GM18508 (cell line): ENCODE data around the gene PRKCB.

Experiments used
- ATAC-seq: cut with Tn5 transposase; IDR thresholded peaks from one replicate; pipeline ENCODE4 v1.9.1; 2021; ENCODE audit warnings: moderate number of reproducible peaks; ENCODE audit not compliant: insufficient read depth, unreplicated experiment

PRKCB gene

GRCh38 chr16:24116046-24116776 lies 280.4 kb downstream of the PRKCB start:
- no peak for ATAC-seq

DNA sequence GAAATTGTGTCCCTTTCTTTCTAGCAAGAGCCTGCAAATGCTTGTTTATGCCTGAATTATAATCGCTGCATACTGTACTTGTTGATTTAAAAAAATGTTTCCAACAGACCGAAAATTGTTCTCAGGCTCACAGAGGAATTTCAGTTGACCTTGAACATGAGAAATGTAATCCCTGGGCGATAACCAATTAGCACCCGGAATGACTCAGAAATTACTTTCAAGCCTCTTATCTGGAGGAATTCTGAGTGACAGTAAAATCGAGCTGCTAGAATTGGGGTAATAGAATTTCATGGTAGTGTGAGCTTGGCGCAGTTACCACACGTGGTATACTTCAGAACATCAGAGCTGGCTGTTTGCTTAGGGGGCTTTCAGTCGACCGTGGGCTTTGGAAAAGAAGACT lies 281.2 kb downstream of the PRKCB start:
- no peak for ATAC-seq

DNA sequence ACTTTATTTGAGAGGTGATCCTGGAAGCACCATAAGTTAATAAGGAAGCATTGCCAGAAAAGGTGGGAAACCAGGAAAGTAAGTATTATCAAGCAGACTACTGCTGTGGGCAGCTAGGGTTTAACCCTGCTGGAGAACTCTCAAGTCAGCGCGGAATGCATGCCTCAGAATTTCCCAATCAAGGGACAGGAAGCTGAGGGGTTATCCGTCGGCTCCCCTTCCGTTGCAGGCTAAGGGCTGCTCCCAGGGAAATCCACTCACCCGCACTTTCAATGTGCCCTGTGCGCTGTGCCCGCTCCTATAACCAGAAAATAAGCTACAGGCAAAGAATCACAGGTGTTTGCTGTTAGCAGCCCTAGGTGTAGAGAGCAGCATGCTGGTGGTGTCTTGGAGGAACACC lies 281.9 kb downstream of the PRKCB start:
- no peak for ATAC-seq

DNA sequence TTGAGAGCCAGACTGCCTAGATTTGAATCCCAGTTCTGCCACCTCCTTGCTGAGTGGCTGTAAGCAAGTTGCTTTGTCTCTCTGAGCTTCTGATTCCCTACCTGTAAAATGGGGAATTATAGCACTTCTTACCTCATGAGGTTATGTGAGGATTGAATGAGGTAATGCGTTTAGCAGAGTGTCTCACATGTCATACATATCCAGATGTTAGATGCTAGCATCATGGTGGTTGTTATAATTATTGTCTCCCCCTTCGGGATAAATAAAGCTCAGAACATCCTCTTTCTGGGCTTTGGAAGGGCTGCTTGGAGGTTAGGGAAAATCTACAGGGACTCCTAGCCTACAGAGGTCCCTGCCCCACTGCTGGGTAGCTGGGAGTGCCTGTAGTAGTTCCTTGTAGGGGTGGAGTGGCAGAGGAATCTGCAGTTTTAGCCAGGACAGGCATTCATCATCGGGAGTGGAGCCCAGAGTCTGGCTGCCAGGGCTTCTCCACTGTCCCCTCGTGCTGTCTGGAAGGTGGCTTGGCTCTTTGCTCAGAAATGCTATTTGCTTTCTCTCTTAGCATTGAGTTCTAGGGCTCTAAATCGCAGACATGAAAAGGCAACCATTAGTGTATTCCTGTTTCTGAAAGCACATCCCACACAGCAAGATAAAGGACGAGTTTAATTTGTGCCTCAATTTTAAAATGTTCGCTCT lies 282.5 kb downstream of the PRKCB start:
- ATAC-seq, result no peak

DNA sequence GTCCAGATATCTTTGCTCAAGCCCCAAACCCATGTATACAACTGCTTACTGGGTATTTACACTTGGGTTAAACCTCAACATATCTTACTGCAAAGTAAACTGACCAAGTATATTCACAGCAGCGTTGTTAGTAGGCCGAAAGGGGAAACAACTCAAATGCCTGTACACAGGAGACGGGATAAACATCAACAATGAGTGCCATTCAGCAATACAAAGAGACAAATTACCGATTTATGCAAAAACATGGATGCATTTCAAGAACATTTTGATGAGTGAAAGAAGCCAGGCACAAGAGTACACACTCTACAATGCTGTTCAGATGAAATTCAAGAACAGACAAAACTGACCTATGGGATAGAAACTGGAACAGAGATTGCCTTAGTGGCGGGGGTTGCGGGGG lies 284.0 kb downstream of the PRKCB start:
- ATAC-seq, result no peak

DNA sequence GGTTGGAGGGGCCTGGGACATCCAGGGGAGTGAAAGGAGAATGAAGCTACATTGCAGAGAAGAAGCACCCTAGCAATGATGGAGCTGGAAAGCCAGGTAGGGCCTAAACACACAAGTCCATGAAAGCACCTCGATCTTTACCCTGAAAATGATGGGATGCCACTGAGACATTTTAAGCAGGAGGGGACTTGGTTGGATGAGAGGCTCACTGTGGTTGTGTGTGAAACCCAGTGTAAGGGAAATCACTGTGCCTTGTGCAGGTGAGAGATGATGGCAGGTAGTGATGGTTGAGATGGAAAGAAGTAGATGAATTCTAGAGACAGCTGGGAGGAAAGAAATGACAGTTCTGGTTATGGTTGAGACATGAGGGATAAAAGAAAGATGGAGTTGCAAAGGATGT lies 287.5 kb downstream of the PRKCB start:
- no peak for ATAC-seq

DNA sequence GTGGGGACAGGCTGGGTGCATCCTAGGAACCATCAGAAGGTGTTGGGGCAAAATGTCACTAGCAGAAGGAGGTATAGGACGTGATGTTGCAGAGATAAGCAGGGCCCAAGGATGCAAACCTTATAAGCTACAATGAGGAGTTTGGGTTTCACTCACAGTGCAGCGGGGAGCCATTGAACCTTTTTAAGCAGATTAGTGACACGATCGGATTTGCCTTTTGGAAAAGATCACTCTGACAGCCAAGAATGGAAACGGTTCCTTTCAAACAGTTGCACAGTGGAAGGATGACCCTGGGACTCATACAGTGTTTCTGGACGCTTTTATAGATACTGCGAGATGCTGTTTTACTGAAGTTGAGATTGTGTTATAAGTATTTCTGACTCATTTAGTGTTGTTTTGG lies 288.5 kb downstream of the PRKCB start:
- ATAC-seq, result no peak

DNA sequence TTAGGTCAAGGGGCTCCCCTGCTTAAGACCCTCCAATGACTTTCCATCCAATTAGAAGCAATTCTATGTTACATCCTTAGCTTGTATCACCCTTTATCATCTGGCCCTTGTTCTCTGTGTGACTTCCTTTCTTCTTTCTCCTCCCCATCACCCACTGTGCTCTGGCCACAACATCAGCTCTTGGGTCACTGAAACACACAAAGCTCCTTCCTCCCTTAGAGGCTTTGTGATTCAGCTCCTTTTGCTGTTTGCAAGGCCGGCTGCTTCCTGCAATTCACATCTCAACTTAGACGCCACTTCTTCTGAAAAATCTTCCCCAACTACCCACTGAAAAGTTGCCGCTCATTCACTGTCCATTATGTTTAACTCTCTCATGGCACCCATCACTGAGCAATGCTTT lies 289.4 kb downstream of the PRKCB start:
- ATAC-seq, result no peak

DNA sequence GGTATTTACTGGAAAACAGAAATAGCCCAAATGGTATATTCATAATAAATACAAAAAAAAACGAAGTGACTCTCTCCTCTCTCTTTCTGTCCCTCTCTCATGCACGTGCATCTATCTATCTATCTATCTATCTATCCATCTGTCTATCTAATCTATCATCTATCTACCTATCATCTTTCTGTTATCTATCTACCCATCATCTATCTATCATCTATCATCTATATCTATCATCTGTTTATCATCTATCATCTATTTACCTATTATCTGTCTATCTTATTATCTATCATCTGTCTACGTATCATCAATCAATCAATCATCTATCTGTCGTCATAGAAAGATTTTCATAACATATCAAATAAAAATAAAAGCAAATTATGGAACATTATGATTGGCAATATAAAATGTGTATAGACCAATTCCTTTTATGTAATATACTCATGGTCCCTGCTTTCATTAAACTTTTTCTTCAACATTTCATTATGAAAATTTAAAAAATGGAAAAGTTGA lies 293.7 kb downstream of the PRKCB start:
- no peak for ATAC-seq

- ATAC-seq, result no peak
These were observed 294.8 kb downstream of the PRKCB start for GRCh38 chr16:24130494-24131085.

- ATAC-seq, result no peak
These were observed 295.5 kb downstream of the PRKCB start for GRCh38 chr16:24131294-24131693.

DNA sequence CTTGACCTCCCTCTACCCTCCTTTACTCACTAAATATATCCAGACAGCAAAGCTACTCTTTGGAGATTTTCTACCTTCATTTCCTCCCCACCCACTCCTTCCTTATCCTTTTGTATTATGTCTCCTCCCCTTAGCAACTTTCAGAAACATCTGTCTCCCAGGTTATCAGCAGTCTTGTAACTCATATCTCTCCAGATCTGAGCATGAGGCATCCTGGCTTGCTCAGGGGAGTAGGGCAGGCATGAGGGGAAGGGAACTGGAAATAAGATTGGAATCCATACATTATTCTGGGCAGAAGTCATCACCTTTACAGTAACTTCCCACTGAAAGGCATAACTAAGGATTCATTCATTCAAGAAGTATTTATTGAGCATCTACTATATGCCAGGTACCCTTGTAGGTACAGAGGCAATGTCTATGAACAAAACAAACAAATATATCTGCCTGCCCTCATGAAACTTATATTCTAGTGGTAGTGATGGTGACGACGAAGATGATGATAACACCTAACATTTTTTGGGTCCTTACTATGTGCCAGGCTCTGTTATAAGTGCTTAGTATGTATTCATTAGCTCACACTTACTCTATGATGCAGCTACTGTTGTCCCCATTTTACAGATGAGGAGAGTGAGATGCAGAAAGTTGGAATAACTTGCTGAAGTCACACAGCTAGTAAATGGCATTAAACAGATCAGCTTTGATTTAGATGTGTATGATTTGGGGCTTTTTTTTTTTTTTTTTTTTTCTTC lies 296.4 kb downstream of the PRKCB start:
- ATAC-seq, result no peak

DNA sequence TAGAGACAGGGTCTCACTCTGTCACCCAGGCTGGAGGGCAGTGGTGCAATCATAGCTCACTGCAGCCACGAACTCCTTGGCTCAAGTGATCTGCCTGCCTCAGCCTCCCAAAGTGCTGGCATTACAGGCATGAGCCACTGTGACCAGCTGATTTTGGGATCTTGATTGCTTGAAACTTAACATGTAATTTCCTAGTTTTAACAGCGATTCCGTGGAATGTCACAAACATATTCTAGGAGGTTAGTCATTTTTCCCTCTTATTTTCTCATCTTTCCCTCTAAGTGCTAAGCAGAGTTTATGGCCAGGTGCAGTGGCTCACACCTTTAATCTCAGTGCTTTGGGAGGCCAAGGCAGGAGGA lies 297.0 kb downstream of the PRKCB start:
- no peak for ATAC-seq

GRCh38 chr16:24135624-24136565 lies 300.1 kb downstream of the PRKCB start:
- ATAC-seq, result no peak

DNA sequence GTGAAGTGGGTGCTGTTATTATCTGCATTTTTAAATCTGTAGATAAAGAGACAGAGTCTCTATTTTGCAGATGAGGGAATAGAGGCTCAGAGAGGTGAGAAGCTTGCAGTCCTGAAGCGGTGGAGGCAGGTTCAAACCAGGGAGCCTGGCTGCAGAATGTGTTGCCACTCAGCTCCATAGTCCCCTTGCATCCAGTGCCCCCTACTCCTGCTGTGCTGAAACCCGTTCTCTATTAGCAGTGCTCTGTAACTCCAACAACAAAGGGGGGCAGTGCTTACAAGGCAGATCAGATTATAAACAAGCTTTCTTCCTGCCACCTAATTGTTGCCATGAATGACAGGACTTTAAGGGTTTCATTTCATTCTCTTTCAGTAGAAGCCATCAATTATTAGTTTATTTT lies 302.2 kb downstream of the PRKCB start:
- ATAC-seq, result no peak

DNA sequence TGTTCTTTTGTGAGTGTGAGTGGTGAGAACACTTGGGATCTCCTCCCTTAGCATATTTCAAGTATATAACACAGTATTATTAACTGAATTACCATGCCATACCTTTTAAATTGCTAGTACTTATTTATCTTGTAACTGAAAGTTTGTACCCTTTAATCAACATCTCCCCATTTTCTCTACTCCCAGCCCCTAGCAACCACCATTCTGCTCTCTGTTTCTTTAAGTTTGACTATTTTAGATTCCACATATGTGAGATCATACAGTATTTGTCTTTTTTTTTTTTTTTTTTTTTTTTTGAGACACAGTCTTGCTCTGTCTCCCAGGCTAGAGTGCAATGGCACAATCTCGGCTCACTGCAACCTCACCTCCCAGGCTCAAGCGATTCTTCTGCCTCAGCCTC lies 302.8 kb downstream of the PRKCB start:
- no peak for ATAC-seq

- no peak for ATAC-seq
These were observed 303.5 kb downstream of the PRKCB start for GRCh38 chr16:24139282-24139681.

- no peak for ATAC-seq
These were observed 304.9 kb downstream of the PRKCB start for GRCh38 chr16:24140730-24141129.

DNA sequence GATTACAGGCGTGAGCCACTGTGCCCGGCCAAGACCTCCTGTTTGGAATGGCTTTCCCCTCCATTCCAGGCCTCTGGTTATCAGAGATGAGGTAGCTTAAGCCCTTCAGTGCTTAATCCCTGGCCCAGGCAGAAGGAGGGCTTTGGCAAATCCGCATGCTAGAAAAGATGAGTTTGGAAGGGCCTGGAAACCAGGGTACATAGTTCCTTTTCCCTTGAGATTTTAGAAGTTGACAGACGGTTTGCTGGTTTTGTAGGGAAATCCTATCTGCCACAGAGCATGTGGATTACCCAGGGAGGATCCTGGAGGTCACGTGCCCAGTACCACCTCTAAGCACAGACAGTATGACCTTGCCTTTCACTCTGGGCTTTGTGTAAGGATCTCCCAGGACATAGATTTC lies 305.7 kb downstream of the PRKCB start:
- no peak for ATAC-seq

DNA sequence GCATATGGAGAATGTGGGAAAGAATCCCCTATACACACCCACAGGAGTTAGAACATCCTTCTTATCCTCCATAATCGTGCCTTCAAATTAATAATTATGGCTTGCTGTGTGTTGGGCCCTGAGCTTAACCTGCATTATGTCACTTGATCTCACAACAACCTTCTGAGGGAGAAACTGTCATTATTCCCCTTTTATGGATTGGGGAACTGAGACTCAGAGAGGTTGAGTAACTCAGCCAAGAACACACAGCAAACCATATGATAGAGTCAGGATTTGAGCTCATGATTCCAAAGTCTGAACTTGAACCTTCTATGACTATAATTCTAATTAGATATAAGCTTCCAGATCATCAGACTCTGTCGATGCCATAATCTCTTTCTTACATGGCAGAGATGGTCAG lies 306.1 kb downstream of the PRKCB start:
- no peak for ATAC-seq
